GDM1 (cell line): ENCODE measurements around the gene GPR65.

ENCODE experiments used
- DNase-seq: peaks from one replicate; lab custom pipeline; 2025; lab: John Stamatoyannopoulos, UW

The GPR65 gene

DNA sequence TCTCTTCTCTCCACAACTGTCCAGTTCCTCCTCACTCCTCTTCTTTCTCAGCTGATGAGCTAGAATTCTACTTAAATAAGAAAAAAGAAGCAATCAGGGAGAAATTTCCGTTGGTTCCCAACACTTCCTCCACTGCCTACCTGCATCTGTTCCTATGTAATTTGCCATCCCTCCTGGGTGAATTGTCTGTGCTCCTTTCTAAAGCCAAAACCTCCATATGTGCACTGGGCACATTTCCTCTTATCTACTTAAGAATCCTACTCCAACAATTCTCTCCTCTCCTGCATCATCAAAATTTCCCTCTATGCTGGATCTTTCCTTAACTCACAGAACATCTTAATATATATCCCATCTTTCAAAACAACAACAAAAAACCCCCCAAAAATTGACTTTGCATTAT lies 35.2 kb downstream of the GPR65 start:
- DNase-seq, result no peak

DNA sequence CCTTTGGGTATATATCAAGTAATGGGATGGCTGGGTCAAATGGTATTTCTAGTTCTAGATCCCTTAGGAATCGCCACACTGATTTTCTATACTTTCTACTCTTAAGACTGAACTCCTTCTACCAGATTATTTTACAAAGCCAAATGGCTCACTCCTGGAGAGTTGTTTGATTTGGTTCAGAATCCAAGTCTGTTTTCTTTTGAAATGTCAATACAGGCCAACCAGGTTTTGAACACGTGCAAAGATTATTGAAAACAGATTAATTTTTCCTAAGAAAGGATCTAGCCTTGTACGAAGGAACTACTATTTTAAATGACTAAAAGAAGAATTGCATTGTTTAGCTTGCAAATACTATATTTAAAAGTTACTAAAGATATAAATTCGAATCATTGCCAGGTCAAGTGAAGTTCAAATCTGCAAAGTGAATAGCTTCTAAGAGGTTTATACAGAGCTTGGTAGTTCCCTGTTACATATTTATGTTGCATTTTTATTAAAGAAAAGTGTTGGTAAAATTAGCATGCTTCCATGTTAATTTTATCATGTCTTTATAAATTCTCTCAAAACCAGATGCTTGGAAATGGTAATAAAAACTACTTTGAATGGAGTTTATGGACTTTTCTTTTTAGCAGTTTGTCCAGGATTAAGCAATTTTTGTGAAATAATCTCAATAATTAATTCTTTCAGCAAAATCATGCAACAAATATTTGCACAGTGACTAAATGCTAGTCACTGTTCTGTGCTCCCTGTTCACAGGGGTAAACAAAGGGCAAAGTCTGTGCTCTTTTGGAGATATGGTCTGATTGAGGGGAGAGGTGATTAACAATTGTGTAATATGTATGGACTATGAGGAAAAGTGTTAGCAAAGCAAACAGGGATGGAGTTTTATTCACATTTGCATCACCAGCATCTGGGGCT lies 38.9 kb downstream of the GPR65 start:
- DNase-seq, result no peak

DNA sequence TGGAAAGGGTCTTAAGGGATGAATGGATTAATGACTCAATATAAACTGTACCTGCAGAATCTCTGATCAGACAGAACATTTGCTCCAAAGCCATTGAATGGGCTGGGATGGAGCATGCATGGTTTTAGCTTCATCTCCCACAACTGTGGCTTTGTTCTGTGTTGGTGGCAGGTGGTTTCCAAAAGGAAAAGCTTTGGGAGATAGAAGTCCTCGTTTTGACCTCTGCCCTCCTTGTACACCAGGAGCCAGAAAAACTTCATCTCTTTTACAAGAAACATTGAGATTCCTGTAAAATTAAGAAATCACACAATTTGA lies 39.5 kb downstream of the GPR65 start:
- DNase-seq, result no peak

DNA sequence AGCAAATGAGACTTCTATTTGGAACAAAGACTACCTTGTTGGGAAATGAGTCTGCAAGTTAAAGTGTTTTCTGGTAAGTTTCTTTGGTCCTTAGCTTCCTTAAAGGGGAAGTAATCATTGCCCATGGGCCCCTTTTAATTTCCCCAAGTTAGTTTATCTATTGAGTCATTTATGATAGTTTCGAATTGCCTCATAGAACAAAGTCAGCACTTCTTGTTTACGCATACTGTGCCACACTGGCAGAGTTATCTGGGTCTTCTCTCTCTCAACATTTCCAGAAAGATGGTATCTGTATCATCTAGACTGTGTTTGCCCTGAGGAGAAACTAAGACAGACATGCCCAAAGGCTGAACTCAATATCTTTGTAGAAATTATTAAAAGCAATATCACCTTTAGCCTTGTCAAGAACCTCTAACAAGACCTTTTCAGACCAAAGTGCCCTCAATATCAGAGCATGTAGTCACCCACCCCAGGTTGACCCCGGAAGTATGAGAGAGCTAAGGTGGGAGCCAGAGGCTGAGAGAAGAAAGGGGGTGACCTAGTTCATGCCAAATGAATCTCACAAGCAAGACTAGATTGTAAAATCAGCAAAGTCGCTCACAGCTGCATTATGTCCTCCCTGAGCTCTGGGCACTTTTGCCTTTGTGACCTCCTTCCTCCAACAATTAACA lies 40.0 kb downstream of the GPR65 start:
- DNase-seq, result no peak

GRCh38 chr14:88045705-88046104 lies 40.8 kb downstream of the GPR65 start:
- no peak for DNase-seq

GRCh38 chr14:88048351-88048750 lies 43.4 kb downstream of the GPR65 start:
- DNase-seq, result no peak

- no peak for DNase-seq
Measured at GRCh38 chr14:88049266-88049665, 44.3 kb downstream of the GPR65 start.

DNA sequence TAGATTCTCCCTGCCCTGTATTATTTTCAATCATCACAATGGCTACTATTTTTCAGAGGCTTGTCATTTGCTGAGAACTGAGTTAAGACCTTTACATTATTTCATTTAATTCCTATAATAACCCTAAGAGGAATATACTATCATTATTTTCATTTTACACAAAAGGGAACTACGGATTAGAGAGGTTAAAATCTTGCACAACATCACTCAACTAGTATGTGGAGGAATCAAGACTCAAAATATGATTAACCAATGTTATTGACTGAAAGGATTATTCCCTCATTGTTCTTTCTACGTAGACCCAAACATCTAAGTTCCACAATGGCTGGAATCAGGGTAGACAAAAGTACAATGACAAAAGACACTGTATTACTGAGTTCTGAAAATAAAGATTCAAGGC lies 45.0 kb downstream of the GPR65 start:
- DNase-seq, result no peak

DNA sequence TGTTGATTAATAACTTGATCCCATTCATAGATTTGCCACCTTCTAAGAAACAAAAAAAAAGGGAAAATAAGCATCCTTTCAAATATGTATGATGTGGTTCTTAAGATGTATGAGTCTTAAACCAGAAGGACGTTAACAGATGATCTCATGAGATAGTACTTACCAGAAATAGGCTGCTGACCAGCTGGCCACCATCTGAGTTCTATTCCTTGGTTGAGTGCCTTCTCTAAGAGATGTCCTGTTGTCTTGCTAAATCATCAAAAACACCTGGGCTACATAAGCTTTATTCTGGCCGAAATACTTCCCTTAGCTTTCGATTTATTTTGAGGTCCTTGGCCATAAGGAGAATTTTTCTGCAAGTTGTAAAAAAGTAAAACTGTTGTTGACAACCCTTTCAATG lies 55.6 kb downstream of the GPR65 start:
- DNase-seq, result no peak

- DNase-seq, result no peak
Measured at GRCh38 chr14:88063811-88064210, 58.9 kb downstream of the GPR65 start.
